NK-92 (cell line): ENCODE measurements around the gene SPSB2.
A peak's percentile ranks its signal among the peaks of the same experiment; 100 is the strongest.
"Not testable (repeated sequence)": the region's sequence is repeated elsewhere in the genome, so short reads cannot be mapped to it uniquely, and the experiment has no call there.

Experiments used
- DNase-seq: peaks from one replicate; lab custom pipeline; 2025; ENCODE audit not compliant: unreplicated experiment; lab: John Stamatoyannopoulos, UW

SPSB2 gene

DNA sequence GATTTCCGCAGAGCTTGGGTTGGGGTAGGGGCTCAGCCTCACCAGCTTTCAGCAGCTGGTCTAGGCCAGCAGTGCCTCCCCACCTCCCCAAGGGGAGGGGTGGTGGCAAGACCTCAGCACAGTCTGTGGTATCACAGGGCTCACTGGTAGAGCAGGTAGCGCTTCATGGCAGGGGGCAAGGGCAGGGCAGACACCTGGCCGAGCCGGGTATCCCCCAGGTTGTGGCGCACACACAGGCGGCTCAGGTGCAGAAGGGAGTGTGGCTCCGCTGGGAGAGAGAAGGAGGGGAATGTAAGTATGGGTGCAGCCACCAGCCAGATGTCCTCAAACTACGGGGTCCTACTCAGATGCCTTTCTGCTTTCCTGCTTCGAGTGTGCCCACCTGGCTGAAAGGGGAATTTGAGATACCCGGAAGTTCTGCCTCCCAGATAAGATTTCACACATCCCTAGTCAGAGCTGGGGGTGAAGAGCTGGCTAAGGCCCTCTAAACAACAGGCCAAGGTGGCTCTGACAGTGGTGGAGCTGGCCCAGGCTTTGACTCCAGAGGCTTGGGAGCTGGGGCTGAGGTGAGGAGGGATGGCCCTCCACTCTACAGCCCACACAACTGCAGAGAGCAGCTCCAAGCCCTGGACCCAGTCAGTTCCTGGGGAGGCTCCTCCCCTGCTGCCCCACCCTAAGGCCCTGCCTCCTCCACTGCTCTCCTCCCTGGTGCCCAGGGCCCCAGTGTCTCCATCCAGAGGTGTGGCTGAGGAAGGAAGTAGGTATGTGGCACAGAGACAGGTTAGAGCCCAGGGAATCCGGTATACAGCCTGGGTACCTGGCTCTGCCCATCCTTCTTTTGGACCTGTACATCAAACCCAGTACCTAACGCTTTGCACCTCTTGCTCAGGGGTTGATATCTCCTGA lies 1.8 kb downstream of the SPSB2 start:
- no peak for DNase-seq

DNA sequence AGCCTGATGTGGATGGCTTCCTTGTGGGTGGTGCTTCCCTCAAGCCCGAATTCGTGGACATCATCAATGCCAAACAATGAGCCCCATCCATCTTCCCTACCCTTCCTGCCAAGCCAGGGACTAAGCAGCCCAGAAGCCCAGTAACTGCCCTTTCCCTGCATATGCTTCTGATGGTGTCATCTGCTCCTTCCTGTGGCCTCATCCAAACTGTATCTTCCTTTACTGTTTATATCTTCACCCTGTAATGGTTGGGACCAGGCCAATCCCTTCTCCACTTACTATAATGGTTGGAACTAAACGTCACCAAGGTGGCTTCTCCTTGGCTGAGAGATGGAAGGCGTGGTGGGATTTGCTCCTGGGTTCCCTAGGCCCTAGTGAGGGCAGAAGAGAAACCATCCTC lies 2.8 kb downstream of the SPSB2 start:
- not testable (repeated sequence) for DNase-seq

DNA sequence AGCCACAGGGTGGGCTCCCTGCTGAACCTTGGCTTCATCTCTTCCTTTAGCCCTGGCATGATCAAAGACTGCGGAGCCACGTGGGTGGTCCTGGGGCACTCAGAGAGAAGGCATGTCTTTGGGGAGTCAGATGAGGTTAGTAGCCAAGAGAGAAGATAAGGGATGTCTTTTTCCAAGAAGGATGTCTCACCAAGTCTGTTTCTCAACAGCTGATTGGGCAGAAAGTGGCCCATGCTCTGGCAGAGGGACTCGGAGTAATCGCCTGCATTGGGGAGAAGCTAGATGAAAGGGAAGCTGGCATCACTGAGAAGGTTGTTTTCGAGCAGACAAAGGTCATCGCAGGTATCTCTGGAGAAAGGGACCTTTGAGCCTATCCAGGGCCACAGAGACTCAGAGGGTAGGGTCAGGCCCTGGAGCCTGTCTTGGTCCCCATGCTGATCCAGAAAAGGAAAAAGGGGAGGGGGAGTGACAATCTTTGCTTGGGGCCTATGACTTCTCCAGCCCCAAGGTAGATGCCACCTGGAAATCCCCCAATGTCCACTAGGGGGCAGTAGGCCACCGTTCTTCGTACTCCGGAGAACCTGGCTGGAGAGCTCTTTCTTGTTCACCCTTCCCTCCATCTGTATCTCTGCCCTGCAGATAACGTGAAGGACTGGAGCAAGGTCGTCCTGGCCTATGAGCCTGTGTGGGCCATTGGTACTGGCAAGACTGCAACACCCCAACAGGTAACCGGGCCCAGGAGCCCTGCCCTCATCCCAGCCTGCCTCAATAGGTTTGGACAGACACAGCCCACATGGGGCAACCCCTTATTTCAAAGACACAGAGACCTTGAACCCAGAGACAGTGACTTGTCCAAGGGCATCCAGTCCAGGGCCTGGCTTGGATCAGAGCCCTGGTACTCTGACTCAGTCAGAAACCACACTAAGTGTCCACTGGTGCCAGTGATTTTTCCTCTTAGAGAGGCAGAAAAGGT lies 3.8 kb downstream of the SPSB2 start:
- DNase-seq: no peak

DNA sequence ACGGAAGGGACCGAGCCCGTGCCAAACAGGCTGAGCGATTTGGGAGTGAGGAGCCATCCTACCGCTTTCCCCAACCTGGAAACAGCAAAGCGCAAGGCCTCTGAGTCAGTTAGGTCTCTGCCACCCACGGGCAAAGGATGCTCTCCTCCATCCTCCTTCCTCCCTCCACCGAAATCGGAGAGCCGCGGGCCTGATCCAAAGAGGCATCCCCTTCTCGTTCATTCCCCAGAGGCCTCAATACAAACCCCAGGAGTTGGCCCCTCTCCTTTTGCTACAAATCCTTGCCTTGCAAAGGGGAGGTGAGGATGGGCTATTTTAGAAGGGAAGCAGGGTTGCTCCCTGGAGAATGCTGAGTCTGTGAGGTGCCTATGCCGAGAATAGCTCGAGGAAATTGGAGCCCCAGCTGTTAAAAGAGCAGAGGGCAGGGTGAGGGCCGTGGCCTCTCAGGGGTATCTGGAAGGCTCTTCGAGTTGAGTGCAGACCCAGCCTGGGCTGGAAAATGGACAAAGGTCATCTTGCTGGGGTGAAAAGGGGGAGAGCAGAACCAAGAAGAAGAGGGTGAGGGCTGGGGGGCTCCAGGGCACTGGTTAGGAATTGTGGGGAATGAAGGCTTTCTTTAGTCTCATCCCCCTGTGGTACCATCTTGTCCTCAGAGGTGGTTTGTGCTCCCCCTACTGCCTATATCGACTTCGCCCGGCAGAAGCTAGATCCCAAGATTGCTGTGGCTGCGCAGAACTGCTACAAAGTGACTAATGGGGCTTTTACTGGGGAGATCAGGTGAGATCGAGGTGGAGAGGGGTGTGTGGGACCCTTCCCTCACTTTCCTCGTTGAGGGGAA lies 4.7 kb downstream of the SPSB2 start:
- DNase-seq: no peak

DNA sequence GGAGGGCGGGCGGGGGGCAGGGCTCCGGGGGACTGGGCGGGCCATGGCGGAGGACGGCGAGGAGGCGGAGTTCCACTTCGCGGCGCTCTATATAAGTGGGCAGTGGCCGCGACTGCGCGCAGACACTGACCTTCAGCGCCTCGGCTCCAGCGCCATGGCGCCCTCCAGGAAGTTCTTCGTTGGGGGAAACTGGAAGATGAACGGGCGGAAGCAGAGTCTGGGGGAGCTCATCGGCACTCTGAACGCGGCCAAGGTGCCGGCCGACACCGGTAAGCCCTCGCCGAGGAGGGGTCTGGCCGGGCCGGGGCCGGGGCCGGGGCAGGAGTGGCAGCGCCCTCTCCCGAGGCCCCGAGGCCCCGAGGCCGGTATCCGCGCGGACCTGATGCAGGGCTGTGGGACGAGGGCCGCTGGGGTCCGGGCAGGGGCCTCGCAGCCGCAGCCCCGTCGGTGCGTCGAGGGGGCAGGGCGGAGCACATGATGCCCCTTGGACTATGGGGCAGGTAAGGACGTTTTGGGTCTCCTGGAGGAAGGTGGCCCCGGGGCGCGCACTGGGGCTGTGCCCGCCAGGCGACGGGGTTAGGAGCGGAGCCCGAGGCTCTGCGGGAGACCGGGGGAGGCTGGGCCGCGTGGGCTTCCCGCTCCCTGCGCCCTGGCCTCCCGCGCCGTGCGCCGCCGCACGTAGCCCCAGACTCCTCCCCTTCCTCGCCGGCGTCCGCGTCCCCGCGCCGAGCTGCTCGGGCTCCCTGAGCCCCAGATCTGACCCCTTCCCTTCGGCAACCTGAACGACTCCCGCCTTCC lies 5.5 kb downstream of the SPSB2 start, which contains the start of gene TPI1:
TSS of gene TPI1 (plus strand) at position 119 of the 798 bp plus-strand sequence. CDS start at position 155, 36 bp downstream.
- peak; percentile 14 for DNase-seq

DNA sequence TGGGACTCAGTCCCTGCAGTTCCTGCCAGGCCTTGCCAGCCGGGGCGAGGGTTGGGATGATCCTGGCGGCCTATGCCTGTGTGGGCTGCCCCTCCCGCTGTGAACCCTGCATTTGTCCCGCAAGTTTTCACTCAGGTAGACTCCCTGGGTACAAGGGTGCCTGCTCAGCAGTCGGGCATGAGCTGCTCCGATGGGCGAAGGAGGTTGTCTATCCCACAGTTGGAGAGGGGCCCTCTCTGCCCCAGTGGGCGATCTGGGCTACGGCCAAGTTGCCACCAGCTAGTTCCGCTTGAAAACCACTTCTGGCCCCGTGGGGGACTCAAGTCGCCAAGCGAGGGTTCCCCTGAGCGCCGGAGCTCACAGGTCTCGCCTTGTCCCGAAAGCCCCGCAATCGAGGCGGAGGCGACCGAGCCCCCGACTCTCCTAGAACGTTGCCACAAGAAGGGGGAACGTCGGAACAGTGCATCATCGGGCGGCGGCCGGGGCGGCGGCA lies 6.1 kb downstream of the SPSB2 start:
- DNase-seq: no peak

DNA sequence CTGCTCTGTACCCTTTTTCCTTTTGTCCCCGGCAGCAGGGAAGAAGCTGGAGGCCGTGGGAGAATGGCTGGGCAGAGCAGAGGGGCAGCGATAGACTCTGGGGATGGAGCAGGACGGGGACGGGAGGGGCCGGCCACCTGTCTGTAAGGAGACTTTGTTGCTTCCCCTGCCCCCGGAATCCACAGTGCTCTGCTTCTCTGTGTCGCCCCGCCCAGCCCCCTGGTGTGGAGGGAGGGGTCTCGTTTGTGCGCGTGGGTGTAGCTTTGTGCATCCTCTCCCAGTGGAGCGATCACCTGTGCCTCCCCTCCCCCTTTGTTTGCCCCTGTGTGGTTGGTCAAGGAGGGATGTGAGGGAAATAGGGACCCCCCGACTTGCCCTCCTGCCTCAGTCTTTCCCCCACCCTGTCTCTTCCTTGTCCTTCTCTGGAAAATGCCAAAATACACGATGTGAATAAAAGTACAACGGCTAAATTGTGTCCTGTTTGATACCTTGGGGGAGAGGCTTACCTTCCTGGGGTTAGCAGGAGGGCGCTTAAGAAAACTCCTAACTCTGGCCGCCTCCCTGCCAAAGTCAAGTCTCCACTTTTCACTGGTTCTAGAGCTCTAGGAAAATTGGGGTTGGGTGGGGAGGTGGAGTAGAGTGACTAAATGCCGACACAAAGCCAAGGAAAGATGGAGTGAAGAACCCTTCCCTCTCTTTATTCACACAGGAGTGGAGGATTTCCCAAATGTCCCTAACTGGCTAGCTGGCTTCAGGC lies 6.8 kb downstream of the SPSB2 start:
- no peak for DNase-seq

DNA sequence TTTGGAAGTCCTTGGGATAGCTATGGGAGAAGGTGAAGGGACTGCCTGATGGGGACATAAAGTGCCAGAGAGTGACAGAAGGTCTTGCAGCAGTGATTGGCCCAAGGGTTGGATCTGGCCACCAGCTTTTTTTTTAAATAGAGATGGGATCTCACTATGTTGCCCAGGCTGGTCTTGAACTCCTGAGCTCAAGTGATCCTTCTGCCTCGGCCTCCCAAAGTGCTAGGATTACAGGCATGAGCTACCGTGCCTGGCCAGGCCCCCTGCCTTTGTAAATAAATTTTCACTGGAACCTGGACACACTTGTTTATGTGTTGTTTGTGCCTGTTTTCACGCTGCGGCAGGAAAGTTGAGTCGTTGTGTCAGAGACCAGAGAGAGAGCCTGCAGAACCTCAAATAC lies 7.8 kb downstream of the SPSB2 start:
- not testable (repeated sequence) for DNase-seq

DNA sequence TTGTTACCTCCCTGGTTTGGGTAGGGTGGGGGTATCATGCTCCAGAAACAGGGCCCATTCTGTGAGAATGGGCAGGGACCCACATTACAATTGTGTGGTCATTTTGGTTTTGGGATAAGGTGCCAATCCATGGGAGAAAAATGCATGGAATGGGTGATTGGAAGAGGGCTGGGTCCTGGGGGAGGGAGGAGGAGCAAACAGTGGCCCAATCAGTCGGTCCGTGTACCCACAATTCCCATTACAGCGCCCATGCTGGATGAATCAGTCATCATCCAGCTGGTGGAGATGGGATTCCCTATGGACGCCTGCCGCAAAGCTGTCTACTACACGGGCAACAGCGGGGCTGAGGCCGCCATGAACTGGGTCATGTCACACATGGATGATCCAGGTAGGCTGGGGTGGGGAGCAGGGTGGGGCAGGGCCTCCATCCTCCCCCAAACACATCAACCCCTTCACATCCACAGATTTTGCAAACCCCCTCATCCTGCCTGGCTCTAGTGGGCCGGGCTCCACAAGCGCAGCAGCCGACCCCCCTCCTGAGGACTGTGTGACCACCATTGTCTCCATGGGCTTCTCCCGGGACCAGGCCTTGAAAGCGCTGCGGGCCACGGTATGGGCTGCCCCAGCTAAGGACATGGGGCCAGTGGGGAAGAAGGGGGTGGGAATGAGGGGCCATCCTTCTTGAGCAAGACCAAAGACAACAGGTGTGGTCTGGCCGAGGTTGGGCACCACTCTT lies 9.3 kb downstream of the SPSB2 start:
- no peak for DNase-seq

DNA sequence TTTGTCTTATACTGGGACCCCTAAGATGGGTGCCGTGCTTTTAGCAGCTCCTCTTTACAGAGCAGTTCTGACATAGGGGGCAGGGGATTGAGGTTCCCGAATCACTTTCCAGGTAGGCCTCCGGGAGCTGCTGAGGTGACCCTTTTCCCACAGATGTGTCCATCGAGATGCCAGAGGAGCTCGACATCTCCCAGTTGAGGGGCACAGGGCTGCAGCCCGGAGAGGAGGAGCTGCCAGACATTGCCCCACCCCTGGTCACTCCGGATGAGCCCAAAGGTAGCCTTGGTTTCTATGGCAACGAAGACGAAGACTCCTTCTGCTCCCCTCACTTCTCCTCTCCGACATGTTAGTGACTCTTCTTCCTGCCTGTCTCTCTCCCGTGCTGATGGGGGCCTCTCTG lies 10.1 kb downstream of the SPSB2 start:
- DNase-seq: no peak

DNA sequence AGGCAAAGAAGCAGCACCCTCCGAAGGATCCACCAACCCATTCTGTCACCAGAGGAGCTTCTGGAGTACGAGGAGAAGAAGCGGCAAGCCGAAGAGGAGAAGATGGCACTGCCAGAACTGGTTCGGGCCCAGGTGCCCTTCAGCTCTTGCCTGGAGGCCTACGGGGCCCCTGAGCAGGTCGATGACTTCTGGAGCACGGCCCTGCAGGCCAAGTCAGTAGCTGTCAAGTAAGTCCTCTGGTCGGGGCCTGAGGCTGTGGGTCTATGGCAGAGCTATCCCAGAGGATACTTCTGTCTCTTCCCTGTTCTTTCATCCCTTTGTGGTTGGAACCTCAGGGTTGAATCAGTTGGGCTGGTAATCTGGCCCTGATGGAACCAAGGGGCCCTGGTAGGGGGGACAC lies 11.7 kb downstream of the SPSB2 start:
- DNase-seq: no peak

DNA sequence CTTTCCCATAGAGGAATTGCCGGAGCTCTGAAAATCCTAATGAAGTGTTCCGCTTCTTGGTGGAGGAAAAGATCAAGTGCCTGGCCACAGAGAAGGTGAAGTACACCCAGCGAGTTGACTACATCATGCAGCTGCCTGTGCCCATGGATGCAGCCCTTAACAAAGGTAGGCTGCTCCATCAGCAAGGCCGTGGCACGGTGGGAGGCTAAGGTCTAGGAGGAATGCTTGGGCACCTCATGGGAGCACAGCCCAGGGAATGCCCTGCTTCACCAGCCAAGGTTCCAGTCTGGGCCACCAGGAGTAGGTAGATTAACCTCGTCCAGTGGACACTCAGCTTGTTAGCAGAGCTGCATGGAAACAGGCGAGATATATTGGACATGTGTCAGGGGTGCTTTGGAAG lies 12.2 kb downstream of the SPSB2 start:
- no peak for DNase-seq

DNA sequence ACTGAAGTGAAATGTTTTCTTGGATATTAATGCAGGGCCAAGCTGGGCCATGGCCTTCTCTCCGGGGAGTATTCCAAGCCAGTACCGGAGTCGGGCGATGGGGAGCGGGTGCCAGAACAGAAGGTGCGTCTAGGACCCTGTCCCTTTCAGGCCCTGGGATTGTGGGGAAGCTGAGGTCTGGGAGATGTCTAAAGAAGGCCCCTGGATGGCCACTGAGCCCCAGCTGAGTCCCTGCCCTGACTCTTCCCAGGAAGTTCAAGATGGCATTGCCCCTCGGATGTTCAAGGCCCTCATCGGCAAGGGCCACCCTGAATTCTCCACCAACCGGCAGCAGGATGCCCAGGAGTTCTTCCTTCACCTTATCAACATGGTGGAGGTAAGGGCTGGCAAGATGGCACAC lies 13.0 kb downstream of the SPSB2 start:
- no peak for DNase-seq

DNA sequence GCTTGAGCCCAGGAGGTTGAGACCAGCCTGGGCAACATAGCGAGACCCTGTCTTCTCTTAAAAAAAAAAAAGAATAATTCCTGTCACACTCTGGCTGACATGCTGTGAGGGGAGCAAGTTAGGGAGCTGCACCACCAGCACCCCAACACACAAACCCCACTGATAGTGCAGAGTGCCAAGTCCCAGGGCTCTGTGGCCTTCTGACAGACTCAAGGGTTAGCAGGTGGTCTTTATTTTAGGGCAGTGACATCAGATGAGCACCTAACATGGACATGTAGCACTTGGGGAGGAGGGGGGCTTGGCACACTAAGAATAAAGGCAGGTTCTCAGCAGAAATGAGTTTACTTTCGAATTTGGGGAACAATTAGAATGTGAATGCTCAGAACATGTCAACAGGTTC lies 14.3 kb downstream of the SPSB2 start:
- no peak for DNase-seq

DNA sequence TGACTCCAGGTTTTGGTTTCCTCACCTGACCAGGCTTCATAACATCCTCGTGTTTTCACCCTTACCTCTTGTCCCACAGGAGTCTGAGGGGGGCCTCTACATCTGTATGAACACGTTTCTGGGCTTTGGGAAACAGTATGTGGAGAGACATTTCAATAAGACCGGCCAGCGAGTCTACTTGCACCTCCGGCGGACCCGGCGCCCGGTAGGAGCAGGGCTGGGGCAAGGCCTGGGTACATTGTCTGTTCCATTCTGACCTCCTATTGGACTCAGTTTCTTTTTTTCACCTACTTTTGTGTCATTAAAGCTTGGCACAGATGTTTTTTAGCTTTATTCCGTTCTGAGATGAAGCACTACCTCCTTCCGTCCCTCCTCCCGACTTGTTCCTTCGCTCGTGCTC lies 17.8 kb downstream of the SPSB2 start:
- DNase-seq: no peak

DNA sequence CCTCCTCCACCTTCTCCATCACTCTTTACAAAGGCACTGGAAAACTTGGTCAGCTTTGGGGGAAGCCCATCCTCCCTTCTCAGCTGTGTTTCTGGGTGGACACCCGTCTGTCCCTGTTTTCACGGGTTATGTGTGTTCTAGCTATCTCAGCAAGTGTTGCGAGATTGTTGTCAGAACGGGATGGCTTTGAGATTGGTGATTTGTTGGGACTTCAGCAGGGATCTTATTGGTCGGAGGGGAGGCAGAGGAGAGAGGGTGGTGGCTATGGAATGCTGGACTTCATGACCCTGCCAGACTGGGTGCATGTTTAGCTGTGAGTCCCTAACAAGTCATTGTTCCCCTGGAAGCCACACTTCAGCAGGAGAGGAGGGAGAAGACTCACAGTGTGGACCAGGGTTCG lies 19.1 kb downstream of the SPSB2 start:
- DNase-seq: no peak

DNA sequence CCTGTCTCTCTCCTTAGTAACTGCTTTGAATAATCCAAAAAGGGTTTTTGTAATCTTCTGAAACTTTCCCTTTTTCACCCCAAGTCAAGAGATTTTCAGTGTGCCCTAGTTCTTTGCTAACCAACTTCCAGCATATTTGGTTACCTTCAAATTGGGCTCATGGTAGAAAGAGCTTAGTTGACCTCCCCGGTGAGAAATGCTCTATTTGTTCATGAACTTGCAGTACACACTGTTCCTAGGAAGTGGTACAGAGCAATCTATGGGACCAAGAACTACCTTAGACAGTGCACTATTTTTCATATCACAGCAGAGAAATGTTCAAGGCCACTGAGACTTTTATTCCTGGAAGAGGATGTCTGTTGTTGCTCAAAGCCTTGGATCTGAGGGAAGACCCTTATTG lies 19.5 kb downstream of the SPSB2 start:
- DNase-seq: no peak

DNA sequence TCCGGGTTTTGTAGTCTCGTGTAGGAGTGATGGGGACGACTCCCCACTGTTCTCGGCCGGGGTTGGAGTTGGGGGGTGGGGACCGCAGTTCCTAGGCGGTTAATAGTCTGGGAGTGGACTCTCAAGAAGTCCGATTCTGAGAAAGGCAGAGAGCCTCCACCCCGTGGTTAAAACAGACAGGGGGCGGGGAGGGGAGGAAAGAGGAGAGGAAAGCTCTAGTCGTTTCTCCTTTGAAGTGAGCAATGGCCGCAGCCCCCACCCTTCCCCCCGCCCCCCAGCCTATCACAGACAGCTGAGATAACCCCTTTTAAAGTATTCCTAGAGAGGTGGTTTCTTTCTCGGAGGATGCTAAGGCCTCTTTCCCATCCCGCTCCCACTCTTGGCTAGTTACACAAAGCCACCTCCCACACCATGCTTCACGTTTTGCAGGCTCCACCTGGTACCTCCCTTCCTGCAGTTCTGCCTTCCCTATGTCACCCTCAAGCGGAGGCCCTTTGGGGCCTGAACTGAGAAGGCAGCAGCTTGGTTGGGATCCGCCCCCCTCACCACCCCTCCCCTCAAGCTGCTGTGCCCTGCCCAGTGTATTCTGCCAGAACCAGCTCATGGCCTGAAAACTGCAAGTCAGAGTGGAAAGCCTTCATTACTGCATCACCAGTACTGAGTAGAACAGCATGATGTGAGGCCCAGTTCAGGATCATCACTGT lies 20.3 kb downstream of the SPSB2 start:
- DNase-seq: no peak
